Smooth muscle cell of the umbilical artery (primary cell): Measurements from ENCODE around the gene TTYH3. TPM values are rescaled to one million over a fixed set of nuclear protein-coding genes. Genes with fewer than 3 reads are reported as not detected.

Source experiments
- total RNA-seq: library from RNA; depleted of rRNA; stranded (reverse); fragments of >200 nt; gene quantifications from 2 replicates; pipeline ENCODE4 v1.2.3, GENCODE V29; 2014

Gene TTYH3, protein sequence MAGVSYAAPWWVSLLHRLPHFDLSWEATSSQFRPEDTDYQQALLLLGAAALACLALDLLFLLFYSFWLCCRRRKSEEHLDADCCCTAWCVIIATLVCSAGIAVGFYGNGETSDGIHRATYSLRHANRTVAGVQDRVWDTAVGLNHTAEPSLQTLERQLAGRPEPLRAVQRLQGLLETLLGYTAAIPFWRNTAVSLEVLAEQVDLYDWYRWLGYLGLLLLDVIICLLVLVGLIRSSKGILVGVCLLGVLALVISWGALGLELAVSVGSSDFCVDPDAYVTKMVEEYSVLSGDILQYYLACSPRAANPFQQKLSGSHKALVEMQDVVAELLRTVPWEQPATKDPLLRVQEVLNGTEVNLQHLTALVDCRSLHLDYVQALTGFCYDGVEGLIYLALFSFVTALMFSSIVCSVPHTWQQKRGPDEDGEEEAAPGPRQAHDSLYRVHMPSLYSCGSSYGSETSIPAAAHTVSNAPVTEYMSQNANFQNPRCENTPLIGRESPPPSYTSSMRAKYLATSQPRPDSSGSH
- 67.7 and 114 TPM in 2 replicates for total RNA-seq

GRCh38 chr7:2631946-2632732 lies at the start of gene TTYH3:
Gene TTYH3 (plus strand): TSS chr7:2631986. CDS start chr7:2632156, 170 bp downstream.

DNA sequence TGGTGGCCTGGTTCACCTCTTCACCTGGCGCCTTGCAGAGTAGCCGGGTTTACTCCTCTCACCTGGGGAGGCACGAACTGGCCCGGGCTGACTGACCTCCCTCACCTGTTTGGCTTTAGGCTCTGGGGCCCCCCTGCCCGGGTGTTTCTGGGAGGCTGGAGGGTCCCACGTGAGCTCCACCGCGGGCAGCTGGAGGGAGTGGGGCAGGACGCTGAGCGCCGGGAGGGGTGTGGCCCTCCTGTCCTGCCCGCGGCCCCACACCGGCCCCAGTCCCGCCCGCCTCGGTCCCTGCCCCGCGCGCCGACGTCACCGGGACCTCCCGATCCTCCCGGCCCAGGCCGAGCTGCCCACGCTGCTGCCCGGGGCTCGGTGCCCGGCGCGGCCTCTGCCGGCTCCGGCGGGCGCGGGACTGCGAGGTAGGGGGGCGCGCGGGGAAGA lies 56.1 kb downstream of the TTYH3 start, which contains the start of gene AMZ1:
AMZ1 (plus strand) TSS at position 322 of the 438 bp plus-strand sequence. CDS start 12,250 bp downstream, outside the sequence.

Other genes with a start within 250 kb of the TTYH3 start
- gene CHST12, start 228.4 kb upstream of the TTYH3 start, total RNA-seq = 4.5 and 10.8 TPM in 2 replicates
- gene GRIFIN, start 155.6 kb upstream of the TTYH3 start, total RNA-seq = not detected in 2 replicates
- 12.2 and 16.6 TPM in 2 replicates for gene LFNG, start 112.2 kb upstream of the TTYH3 start, total RNA-seq
- gene BRAT1, start 76.5 kb upstream of the TTYH3 start, total RNA-seq = 24.1 and 31.8 TPM in 2 replicates
- 6.8 and 11.7 TPM in 2 replicates for gene IQCE, start 73.0 kb upstream of the TTYH3 start, total RNA-seq
- 0.30 and 0.37 TPM in 2 replicates for gene AMZ1, start 56.2 kb downstream of the TTYH3 start, total RNA-seq
- 43.1 and 96.7 TPM in 2 replicates for gene GNA12, start 212.3 kb downstream of the TTYH3 start, total RNA-seq